22Rv1 (cell line): ENCODE measurements around the gene DSP.

Experiments
- CTCF ChIP-seq: fragments of 450-650 bp; IDR thresholded peaks from 2 replicates; pipeline ENCODE4 v1.5.1; 2017; ENCODE audit warnings: mild to moderate bottlenecking
- ZFX ChIP-seq: fragments of 450-650 bp; IDR thresholded peaks from 2 replicates; pipeline ENCODE4 v1.6.1; 2017; ENCODE audit warnings: antibody characterized with exemption, borderline replicate concordance

GRCh38 chr6:7540595-7540994, 876 bp upstream of the DSP start:
- TF ChIP-seq CTCF (no peak), ZFX (no peak)
